NCI-H1417 treated with DMSO at 0.1 percent for 48 hours (cell line): Measurements from ENCODE around the gene SMARCAD1.
"Not testable (repeated sequence)": the region's sequence is repeated elsewhere in the genome, so short reads cannot be mapped to it uniquely, and the experiment has no call there.

Experiments
- DNase-seq: peaks from one replicate; lab custom pipeline; 2025; lab: John Stamatoyannopoulos, UW

The SMARCAD1 gene

GRCh38 chr4:94298725-94299252, 91.1 kb downstream of the SMARCAD1 start:
- DNase-seq: no peak

GRCh38 chr4:94302191-94302590, 94.5 kb downstream of the SMARCAD1 start:
- DNase-seq: no peak

GRCh38 chr4:94304365-94304971, 96.8 kb downstream of the SMARCAD1 start:
- no peak for DNase-seq

- no peak for DNase-seq
Measured at GRCh38 chr4:94305466-94306225, 98.0 kb downstream of the SMARCAD1 start.

- no peak for DNase-seq
Measured at GRCh38 chr4:94306713-94307112, 99.0 kb downstream of the SMARCAD1 start.

GRCh38 chr4:94307231-94307871, 99.7 kb downstream of the SMARCAD1 start:
- DNase-seq: no peak

- DNase-seq: not testable (repeated sequence)
Measured at GRCh38 chr4:94319927-94320326, 112.3 kb downstream of the SMARCAD1 start.

GRCh38 chr4:94325835-94326234, 118.2 kb downstream of the SMARCAD1 start:
- no peak for DNase-seq

- DNase-seq: no peak
Measured at GRCh38 chr4:94329933-94330332, 122.3 kb downstream of the SMARCAD1 start.

- no peak for DNase-seq
Measured at GRCh38 chr4:94332983-94333590, 125.4 kb downstream of the SMARCAD1 start.

GRCh38 chr4:94333866-94334265, 126.2 kb downstream of the SMARCAD1 start:
- DNase-seq: no peak

- DNase-seq: no peak
Measured at GRCh38 chr4:94334476-94334875, 126.8 kb downstream of the SMARCAD1 start.

GRCh38 chr4:94334962-94335361, 127.3 kb downstream of the SMARCAD1 start:
- no peak for DNase-seq

GRCh38 chr4:94336303-94336702, 128.6 kb downstream of the SMARCAD1 start:
- DNase-seq: no peak

- DNase-seq: not testable (repeated sequence)
Measured at GRCh38 chr4:94336791-94337190, 129.1 kb downstream of the SMARCAD1 start.

- DNase-seq: no peak
Measured at GRCh38 chr4:94338681-94339351, 131.2 kb downstream of the SMARCAD1 start.

- no peak for DNase-seq
Measured at GRCh38 chr4:94339779-94340178, 132.1 kb downstream of the SMARCAD1 start.
